Adrenal gland (tissue), 12 donors: Measurements from ENCODE around the gene JAK3. TPM values are rescaled to one million over a fixed set of nuclear protein-coding genes. Genes with fewer than 3 reads are reported as not detected.

Experiments
- DNase-seq, 7 donors: peaks; one replicate each; pipeline ENCODE4 v3.0.0-alpha.2; 2019 to 2020
- H3K27ac ChIP-seq, 5 donors: fragments of 200-600 bp; sonication (generic) in 4 of 5; 1 replicate in 3 of 5; 2 replicates in 2 of 5; pipeline versions ENCODE4 v1.5.1 to v1.8.0; 2016 to 2020; ENCODE audit warnings: mild to moderate bottlenecking in 1 of 5
- H3K27me3 ChIP-seq: fragments of 200-600 bp; 2 replicates; pipeline ENCODE4 v1.8.0; 2021
- H3K36me3 ChIP-seq, 2 donors: fragments of 200-600 bp; replicated peaks in 1 of 2; 1 replicate in 1 of 2; 2 replicates in 1 of 2; pipeline versions ENCODE4 v1.5.1 to v1.8.0; 2018 to 2022
- H3K4me1 ChIP-seq, 2 donors: fragments of 200-600 bp; replicated peaks in 1 of 2; 1 replicate in 1 of 2; 2 replicates in 1 of 2; pipeline versions ENCODE4 v1.5.1 to v1.8.0; 2018 to 2021
- H3K4me3 ChIP-seq, 4 donors: fragments of 200-600 bp; sonication (generic) in 3 of 4; one replicate each; pipeline ENCODE4 v1.5.1; 2016 to 2018
- H3K9me3 ChIP-seq, 3 donors: fragments of 200-600 bp; sonication (generic) in 1 of 3; replicated peaks in 1 of 3; 1 replicate in 2 of 3; 2 replicates in 1 of 3; pipeline versions ENCODE4 v1.5.1 to v1.8.0; 2016 to 2021
- CTCF ChIP-seq, 6 experiments: fragments of 450-650 bp in 4 of 6; fragments of 200-600 bp in 2 of 6; sonication (generic) in 1 of 6; IDR thresholded peaks; 1 replicate in 5 of 6; 2 replicates in 1 of 6; pipeline versions ENCODE4 v1.5.1 to v1.8.0; 2016 to 2021; ENCODE audit warnings: antibody characterized with exemption in 6 of 6, mild to moderate bottlenecking in 2 of 6, moderate library complexity in 1 of 6
- POLR2A ChIP-seq, 2 donors: fragments of 450-650 bp; IDR thresholded peaks; one replicate each; pipeline ENCODE4 v1.6.1; 2017; ENCODE audit warnings: antibody characterized with exemption in 2 of 2, mild to moderate bottlenecking in 2 of 2, moderate library complexity in 1 of 2
- WGBS, 4 donors: extraction: QIAGEN DNeasy Blood & Tissue Kit in 2 of 4; methylation state at CpG; one replicate each; pipeline versions ENCODE4 v1.1.5 to v1.1.7; 2013 to 2017; 5-methylcytosine and 5-hydroxymethylcytosine counted together
- intact Hi-C, 2 donors: fragments of 100-400 bp; cut with DNase I; formaldehyde crosslinking; loops; one replicate each; pipeline versions ENCODE4 v1.14.1 to v1.15.0; 2022 to 2023
- polyA plus RNA-seq, 3 donors: library from polyadenylated mRNA; stranded (reverse); fragments of 200-250 nt in 2 of 3; fragments of 350-450 nt in 1 of 3; fragmentation: Illumina TruSeq in 1 of 3; extraction: RNeasy Lipid Tissue Mini Kit (QIAGEN cat#74804) in 1 of 3; gene quantifications; one replicate each; pipeline ENCODE4 v1.2.3, GENCODE V29; 2013 to 2014
- total RNA-seq, 9 donors: library from RNA; depleted of rRNA in 4 of 9; stranded (reverse); fragments of >200 nt in 4 of 9; fragments of 120-200 nt in 1 of 9; fragmentation: NEBNext Ultra II Directional in 1 of 9; extraction: Animal tissue kit (Norgen Biotek cat#: 25700) in 1 of 9; gene quantifications; one replicate each; pipeline versions ENCODE4 v1.1.0 to v1.2.4, GENCODE V29; 2013 to 2023
- donor health status: healthy with polysubstance abuse.
- donor health status: Bipolar disorder and iron deficiency.
- donor health status: DM: yes; HTN: yes; CAD: no.
- donor health status: DM: no; HTN: no; CAD: no.
- donor health status: DM: no; HTN: no; CAD: no.
- donor health status: DM: yes; HTN: yes; CAD: no.

The JAK3 gene
- total and polyA plus RNA-seq, 12 donors, result 1.8 to 15.5 (median 7.9) TPM

- 87 to 98% (median 91%) methylated on average over 2 of the region's 2 CpGs for WGBS, 4 donors
- Histone ChIP-seq H3K9me3 (no peaks in the 10 kb centered on the region), H3K27ac (no peak overlapping the region), H3K4me3 (no peak overlapping the region), H3K27me3 (peaks cover 4% of the 10 kb centered on the region), H3K36me3 (no peaks in the 10 kb centered on the region), H3K4me1 (no peaks in the 10 kb centered on the region)
- intact Hi-C loops, result no loop called here
- no peak for DNase-seq
- TF ChIP-seq POLR2A (IDR thresholded peaks at IDR 0.05) (no peak), CTCF (IDR thresholded peaks at IDR 0.05) (no peak)
Measured at GRCh38 chr19:17811103-17811502, 36.7 kb downstream of the JAK3 start.

DNA sequence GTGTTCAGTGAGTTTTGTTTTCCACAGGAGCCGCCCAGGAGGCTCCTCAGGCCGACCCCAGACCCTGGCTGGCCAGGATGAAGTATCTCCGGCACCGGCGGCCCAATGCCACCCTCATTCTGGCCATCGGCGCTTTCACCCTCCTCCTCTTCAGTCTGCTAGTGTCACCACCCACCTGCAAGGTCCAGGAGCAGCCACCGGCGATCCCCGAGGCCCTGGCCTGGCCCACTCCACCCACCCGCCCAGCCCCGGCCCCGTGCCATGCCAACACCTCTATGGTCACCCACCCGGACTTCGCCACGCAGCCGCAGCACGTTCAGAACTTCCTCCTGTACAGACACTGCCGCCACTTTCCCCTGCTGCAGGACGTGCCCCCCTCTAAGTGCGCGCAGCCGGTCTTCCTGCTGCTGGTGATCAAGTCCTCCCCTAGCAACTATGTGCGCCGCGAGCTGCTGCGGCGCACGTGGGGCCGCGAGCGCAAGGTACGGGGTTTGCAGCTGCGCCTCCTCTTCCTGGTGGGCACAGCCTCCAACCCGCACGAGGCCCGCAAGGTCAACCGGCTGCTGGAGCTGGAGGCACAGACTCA is 40.0 kb downstream of the JAK3 start:
- no peak for DNase-seq
- Histone ChIP-seq H3K27me3 (peaks cover 3% of the 10 kb centered on the region), H3K36me3 (no peaks in the 10 kb centered on the region), H3K4me3 (no peak overlapping the region), H3K4me1 (no peaks in the 10 kb centered on the region), H3K27ac (no peak overlapping the region), H3K9me3 (no peaks in the 10 kb centered on the region)
- intact Hi-C loops, result no loop called here
- WGBS, 4 donors, result 51 to 72% (median 59%) methylated on average over 12 to 38 of the region's 38 CpGs
- TF ChIP-seq POLR2A (IDR thresholded peaks at IDR 0.05) (no peak), CTCF (IDR thresholded peaks at IDR 0.05) (no peak)

- intact Hi-C loops, result no loop called here
- H3K27me3 ChIP-seq, result peaks cover 3% of the 10 kb centered on the region
Measured at GRCh38 chr19:17806945-17807344, 40.8 kb downstream of the JAK3 start.

GRCh38 chr19:17805427-17805826 is 42.4 kb downstream of the JAK3 start:
- no peaks in the 10 kb centered on the region for H3K9me3 ChIP-seq
- no peak overlapping the region for H3K27ac ChIP-seq
- no peak for DNase-seq
- H3K4me3 ChIP-seq, result no peak overlapping the region
- 80 to 90% (median 86%) methylated on average over 4 of the region's 4 CpGs for WGBS, 4 donors
- TF ChIP-seq POLR2A (IDR thresholded peaks at IDR 0.05) (no peak), CTCF (IDR thresholded peaks at IDR 0.05) (no peak)
- no peaks in the 10 kb centered on the region for H3K4me1 ChIP-seq
- peaks cover 10% of the 10 kb centered on the region for H3K27me3 ChIP-seq
- no peaks in the 10 kb centered on the region for H3K36me3 ChIP-seq
- intact Hi-C loops, result no loop called here

More at GRCh38 chr19:17806945-17807344, 40.8 kb downstream of the JAK3 start:
- WGBS, 4 donors, result 50 to 70% (median 54%) methylated on average over 3 of the region's 3 CpGs
- Histone ChIP-seq H3K27ac (no peak overlapping the region), H3K4me1 (no peaks in the 10 kb centered on the region), H3K9me3 (no peaks in the 10 kb centered on the region), H3K36me3 (no peaks in the 10 kb centered on the region), H3K4me3 (no peak overlapping the region)
- TF ChIP-seq CTCF (IDR thresholded peaks at IDR 0.05) (no peak), POLR2A (IDR thresholded peaks at IDR 0.05) (no peak)
- no peak for DNase-seq
